HepG2 (cell line): Measurements from ENCODE around the gene CDC34. TPM values are rescaled to one million over a fixed set of nuclear protein-coding genes. Genes with fewer than 3 reads are reported as not detected.

Source experiments
- CCDC6 ChIP-seq: sonication (generic); formaldehyde crosslinking; IDR thresholded peaks from 2 replicates; pipeline ENCODE4 v1.8.1; 2022; ENCODE audit warnings: mild to moderate bottlenecking, missing genetic modification reagents, moderate library complexity
- FOXO1 ChIP-seq: sonication (generic); formaldehyde crosslinking; IDR thresholded peaks from 2 replicates; pipeline ENCODE4 v1.4.0; 2020; ENCODE audit warnings: missing genetic modification reagents
- GABPA ChIP-seq, 2 experiments: IDR thresholded peaks; 2 replicates each; pipeline ENCODE4 v1.6.1; 2011 to 2016; ENCODE audit warnings: low read depth in 2 of 2, low read length in 1 of 2, missing biosample characterization in 1 of 2, missing genetic modification characterization in 1 of 2
- JUNB ChIP-seq: sonication (generic); formaldehyde crosslinking; IDR thresholded peaks from 2 replicates; pipeline ENCODE4 v1.8.0; 2022; ENCODE audit warnings: missing genetic modification reagents, mild to moderate bottlenecking, borderline replicate concordance
- MIER3 ChIP-seq: IDR thresholded peaks from 2 replicates; pipeline ENCODE4 v1.6.1; 2016; ENCODE audit warnings: missing compliant biosample characterization, borderline replicate concordance
- NCOR1 ChIP-seq: fragments of 200-600 bp; sonication (generic); IDR thresholded peaks from 2 replicates; pipeline ENCODE4 v1.7.0; 2017; ENCODE audit warnings: antibody characterized with exemption, low read length, borderline replicate concordance
- REPIN1 ChIP-seq: sonication (generic); formaldehyde crosslinking; IDR thresholded peaks from 2 replicates; pipeline ENCODE4 v1.8.0; 2022; ENCODE audit warnings: missing genetic modification reagents, low read depth, mild to moderate bottlenecking, borderline replicate concordance
- SSRP1 ChIP-seq: IDR thresholded peaks from 2 replicates; pipeline ENCODE4 v1.6.1; 2016; ENCODE audit warnings: control low read depth
- TAF1 ChIP-seq: sonication (generic); formaldehyde crosslinking; IDR thresholded peaks from 2 replicates; pipeline ENCODE4 v1.4.0; 2020; ENCODE audit warnings: missing genetic modification reagents
- TBX3 ChIP-seq: fragments of 450-650 bp; IDR thresholded peaks from 2 replicates; pipeline ENCODE4 v1.6.1; 2017; ENCODE audit warnings: antibody characterized with exemption, mild to moderate bottlenecking, inconsistent platforms, borderline replicate concordance
- TCF12 ChIP-seq, 2 experiments: fragments of 450-650 bp in 1 of 2; sonication (generic) in 1 of 2; formaldehyde crosslinking in 1 of 2; IDR thresholded peaks; 2 replicates each; pipeline versions ENCODE4 v1.6.1 to v1.8.0; 2017 to 2022; ENCODE audit warnings: antibody characterized with exemption in 1 of 2, mild to moderate bottlenecking in 1 of 2, missing genetic modification reagents in 1 of 2, moderate library complexity in 1 of 2
- ZNF124 ChIP-seq: sonication (generic); formaldehyde crosslinking; IDR thresholded peaks from 2 replicates; pipeline ENCODE4 v1.4.0; 2020; ENCODE audit warnings: missing genetic modification reagents
- ZNF44 ChIP-seq: sonication (generic); formaldehyde crosslinking; IDR thresholded peaks from 2 replicates; pipeline ENCODE4 v1.5.1; 2020; ENCODE audit warnings: mild to moderate bottlenecking, missing genetic modification reagents
- ZNF614 ChIP-seq: IDR thresholded peaks from 2 replicates; pipeline ENCODE4 v1.6.1; 2018; ENCODE audit warnings: missing biosample characterization, missing genetic modification reagents, inconsistent platforms, borderline replicate concordance
- polyA plus RNA-seq, 8 experiments: library from polyadenylated mRNA; depleted of rRNA in 3 of 8; stranded (reverse) in 7 of 8; unstranded in 1 of 8; fragments of >200 nt; fragmentation: Illumina TruSeq in 4 of 8; extraction: Trizol in 4 of 8; gene quantifications; 2 replicates each; pipeline versions ENCODE4 v1.2.1 to v1.2.3, GENCODE V29; 2011 to 2016; ENCODE audit warnings: low read depth in 4 of 8, missing spikeins in 1 of 8, mixed read lengths in 1 of 8; ENCODE audit not compliant: insufficient read depth in 1 of 8
- total RNA-seq, 5 experiments: library from RNA; depleted of rRNA; stranded (reverse); fragments of >200 nt; fragmentation: Illumina TruSeq; extraction: Trizol; gene quantifications; 2 replicates each; pipeline ENCODE4 v1.2.3, GENCODE V29; 2016; ENCODE audit warnings: low read depth in 1 of 5
- TF ChIP-seq, protein P1 (sequence below): sonication (generic); formaldehyde crosslinking; IDR thresholded peaks from 2 replicates; pipeline ENCODE4 v1.4.0; 2020; ENCODE audit warnings: missing genetic modification reagents
- TF ChIP-seq, protein P2 (sequence below): sonication (generic); formaldehyde crosslinking; IDR thresholded peaks from 2 replicates; pipeline ENCODE4 v1.9.0; 2021; ENCODE audit warnings: missing genetic modification reagents, borderline replicate concordance
- TF ChIP-seq, protein P3 (sequence below): sonication (generic); formaldehyde crosslinking; conservative IDR thresholded peaks from 2 replicates; pipeline ENCODE4 v1.8.1; 2023; ENCODE audit warnings: missing genetic modification reagents
- TF ChIP-seq, protein P4 (sequence below): sonication (generic); formaldehyde crosslinking; IDR thresholded peaks from 2 replicates; pipeline ENCODE4 v1.4.0; 2020; ENCODE audit warnings: mild to moderate bottlenecking, missing genetic modification reagents
- TF ChIP-seq, protein P5 (sequence below): sonication (generic); formaldehyde crosslinking; IDR thresholded peaks from 2 replicates; pipeline ENCODE4 v1.5.1; 2020; ENCODE audit warnings: mild to moderate bottlenecking, missing genetic modification reagents, moderate library complexity

CDC34 gene
- total and polyA plus RNA-seq, 2 of the 13 experiments (the other 11 are each of a cell fraction or from before 2014, with no cell fraction given) = 138 to 150 TPM

DNA sequence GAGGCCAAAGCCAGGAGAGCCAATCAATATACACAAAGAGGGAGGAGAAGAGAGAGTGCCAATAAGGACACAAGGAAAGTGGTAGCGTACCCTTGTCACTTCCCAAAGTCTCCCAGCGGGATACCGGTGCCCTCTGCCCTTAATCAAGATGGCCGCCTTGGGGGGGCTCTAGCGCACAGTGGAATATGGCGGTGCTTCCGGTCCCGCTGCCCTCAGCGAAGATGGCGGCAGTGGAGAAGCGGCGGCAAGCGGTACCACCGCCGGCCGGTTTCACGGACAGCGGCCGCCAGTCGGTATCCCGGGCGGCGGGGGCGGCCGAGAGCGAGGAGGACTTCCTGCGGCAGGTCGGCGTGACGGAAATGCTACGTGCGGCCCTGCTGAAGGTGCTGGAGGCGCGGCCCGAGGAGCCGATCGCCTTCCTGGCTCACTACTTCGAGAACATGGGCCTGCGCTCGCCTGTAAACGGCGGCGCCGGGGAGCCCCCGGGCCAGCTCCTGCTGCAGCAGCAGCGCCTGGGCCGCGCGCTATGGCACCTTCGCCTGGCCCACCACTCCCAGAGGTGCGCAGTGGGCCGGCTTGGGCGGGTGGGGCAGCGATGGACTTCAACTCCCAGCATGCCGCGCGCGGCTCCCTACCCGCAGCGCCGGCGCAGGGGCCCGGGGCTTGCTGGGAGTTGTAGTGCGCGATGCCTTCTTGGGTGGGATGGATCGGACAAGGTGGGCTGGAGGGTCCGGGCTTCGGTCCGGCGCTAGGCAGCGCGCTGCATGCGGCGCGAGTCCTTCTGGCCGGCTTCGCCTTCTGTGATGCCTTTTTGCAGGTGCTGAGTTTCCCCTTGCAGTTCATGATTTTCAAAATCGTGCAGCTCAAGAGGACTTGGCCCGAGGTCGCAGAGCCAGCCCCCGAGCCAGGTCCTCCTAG lies 24.0 kb upstream of the CDC34 start, which contains the start of gene TPGS1 (continued):
- 0 out of 2 replicates have a peak, but pooled peaks have one; percentile 4 for TF ChIP-seq FOXO1 (CRISPR knock-in tag)
- TF ChIP-seq JUNB (CRISPR knock-in tag) = no peak
- TF ChIP-seq ZNF44 (CRISPR knock-in tag) = no peak
- TF ChIP-seq, protein P1, sequence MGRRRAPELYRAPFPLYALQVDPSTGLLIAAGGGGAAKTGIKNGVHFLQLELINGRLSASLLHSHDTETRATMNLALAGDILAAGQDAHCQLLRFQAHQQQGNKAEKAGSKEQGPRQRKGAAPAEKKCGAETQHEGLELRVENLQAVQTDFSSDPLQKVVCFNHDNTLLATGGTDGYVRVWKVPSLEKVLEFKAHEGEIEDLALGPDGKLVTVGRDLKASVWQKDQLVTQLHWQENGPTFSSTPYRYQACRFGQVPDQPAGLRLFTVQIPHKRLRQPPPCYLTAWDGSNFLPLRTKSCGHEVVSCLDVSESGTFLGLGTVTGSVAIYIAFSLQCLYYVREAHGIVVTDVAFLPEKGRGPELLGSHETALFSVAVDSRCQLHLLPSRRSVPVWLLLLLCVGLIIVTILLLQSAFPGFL (CRISPR knock-in tag) = no peak
- peak; percentile 78 for TF ChIP-seq GABPA (IDR thresholded peaks at IDR 0.05; ENCODE audit: low read depth, low read length)
- TF ChIP-seq GABPA (CRISPR knock-in tag; IDR thresholded peaks at IDR 0.05; ENCODE audit: low read depth) = peak; percentile 94
- no peak for TF ChIP-seq TBX3
- TF ChIP-seq ZNF124 (CRISPR knock-in tag) = peak; percentile 28; the same call in 1 of the 2 replicates
- TF ChIP-seq REPIN1 = no peak
- TF ChIP-seq, protein P2, sequence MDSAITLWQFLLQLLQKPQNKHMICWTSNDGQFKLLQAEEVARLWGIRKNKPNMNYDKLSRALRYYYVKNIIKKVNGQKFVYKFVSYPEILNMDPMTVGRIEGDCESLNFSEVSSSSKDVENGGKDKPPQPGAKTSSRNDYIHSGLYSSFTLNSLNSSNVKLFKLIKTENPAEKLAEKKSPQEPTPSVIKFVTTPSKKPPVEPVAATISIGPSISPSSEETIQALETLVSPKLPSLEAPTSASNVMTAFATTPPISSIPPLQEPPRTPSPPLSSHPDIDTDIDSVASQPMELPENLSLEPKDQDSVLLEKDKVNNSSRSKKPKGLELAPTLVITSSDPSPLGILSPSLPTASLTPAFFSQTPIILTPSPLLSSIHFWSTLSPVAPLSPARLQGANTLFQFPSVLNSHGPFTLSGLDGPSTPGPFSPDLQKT (CRISPR knock-in tag) = no peak; the same call in 1 of the 2 replicates
- TF ChIP-seq, protein P3, sequence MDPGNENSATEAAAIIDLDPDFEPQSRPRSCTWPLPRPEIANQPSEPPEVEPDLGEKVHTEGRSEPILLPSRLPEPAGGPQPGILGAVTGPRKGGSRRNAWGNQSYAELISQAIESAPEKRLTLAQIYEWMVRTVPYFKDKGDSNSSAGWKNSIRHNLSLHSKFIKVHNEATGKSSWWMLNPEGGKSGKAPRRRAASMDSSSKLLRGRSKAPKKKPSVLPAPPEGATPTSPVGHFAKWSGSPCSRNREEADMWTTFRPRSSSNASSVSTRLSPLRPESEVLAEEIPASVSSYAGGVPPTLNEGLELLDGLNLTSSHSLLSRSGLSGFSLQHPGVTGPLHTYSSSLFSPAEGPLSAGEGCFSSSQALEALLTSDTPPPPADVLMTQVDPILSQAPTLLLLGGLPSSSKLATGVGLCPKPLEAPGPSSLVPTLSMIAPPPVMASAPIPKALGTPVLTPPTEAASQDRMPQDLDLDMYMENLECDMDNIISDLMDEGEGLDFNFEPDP (CRISPR knock-in tag) = no peak
- no peak for TF ChIP-seq MIER3
- peak; percentile 96 for TF ChIP-seq TAF1
- TF ChIP-seq, protein P4, sequence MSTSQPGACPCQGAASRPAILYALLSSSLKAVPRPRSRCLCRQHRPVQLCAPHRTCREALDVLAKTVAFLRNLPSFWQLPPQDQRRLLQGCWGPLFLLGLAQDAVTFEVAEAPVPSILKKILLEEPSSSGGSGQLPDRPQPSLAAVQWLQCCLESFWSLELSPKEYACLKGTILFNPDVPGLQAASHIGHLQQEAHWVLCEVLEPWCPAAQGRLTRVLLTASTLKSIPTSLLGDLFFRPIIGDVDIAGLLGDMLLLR (CRISPR knock-in tag) = no peak; the same call in 1 of the 2 replicates
- no peak; the same call in 1 of the 2 replicates for TF ChIP-seq ZNF614 (CRISPR knock-in tag)
- no peak for TF ChIP-seq SSRP1 (CRISPR knock-in tag)
- TF ChIP-seq NCOR1 = no peak; the same call in 1 of the 2 replicates
- TF ChIP-seq TCF12 (IDR thresholded peaks at IDR 0.05) = no peak
- no peak; the same call in 1 of the 2 replicates for TF ChIP-seq TCF12 (CRISPR knock-in tag; IDR thresholded peaks at IDR 0.05)
- TF ChIP-seq CCDC6 = no peak
- TF ChIP-seq, protein P5, sequence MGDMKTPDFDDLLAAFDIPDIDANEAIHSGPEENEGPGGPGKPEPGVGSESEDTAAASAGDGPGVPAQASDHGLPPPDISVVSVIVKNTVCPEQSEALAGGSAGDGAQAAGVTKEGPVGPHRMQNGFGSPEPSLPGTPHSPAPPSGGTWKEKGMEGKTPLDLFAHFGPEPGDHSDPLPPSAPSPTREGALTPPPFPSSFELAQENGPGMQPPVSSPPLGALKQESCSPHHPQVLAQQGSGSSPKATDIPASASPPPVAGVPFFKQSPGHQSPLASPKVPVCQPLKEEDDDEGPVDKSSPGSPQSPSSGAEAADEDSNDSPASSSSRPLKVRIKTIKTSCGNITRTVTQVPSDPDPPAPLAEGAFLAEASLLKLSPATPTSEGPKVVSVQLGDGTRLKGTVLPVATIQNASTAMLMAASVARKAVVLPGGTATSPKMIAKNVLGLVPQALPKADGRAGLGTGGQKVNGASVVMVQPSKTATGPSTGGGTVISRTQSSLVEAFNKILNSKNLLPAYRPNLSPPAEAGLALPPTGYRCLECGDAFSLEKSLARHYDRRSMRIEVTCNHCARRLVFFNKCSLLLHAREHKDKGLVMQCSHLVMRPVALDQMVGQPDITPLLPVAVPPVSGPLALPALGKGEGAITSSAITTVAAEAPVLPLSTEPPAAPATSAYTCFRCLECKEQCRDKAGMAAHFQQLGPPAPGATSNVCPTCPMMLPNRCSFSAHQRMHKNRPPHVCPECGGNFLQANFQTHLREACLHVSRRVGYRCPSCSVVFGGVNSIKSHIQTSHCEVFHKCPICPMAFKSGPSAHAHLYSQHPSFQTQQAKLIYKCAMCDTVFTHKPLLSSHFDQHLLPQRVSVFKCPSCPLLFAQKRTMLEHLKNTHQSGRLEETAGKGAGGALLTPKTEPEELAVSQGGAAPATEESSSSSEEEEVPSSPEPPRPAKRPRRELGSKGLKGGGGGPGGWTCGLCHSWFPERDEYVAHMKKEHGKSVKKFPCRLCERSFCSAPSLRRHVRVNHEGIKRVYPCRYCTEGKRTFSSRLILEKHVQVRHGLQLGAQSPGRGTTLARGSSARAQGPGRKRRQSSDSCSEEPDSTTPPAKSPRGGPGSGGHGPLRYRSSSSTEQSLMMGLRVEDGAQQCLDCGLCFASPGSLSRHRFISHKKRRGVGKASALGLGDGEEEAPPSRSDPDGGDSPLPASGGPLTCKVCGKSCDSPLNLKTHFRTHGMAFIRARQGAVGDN (CRISPR knock-in tag) = peak; percentile 51
